NCI-H446 treated with DMSO at 0.1 percent for 48 hours (cell line): ENCODE data around the gene MYBPC2.
"Not testable (repeated sequence)": the region's sequence is repeated elsewhere in the genome, so short reads cannot be mapped to it uniquely, and the experiment has no call there.

ENCODE experiments used
- DNase-seq: peaks from one replicate; lab custom pipeline; 2025; lab: John Stamatoyannopoulos, UW

MYBPC2 gene

DNA sequence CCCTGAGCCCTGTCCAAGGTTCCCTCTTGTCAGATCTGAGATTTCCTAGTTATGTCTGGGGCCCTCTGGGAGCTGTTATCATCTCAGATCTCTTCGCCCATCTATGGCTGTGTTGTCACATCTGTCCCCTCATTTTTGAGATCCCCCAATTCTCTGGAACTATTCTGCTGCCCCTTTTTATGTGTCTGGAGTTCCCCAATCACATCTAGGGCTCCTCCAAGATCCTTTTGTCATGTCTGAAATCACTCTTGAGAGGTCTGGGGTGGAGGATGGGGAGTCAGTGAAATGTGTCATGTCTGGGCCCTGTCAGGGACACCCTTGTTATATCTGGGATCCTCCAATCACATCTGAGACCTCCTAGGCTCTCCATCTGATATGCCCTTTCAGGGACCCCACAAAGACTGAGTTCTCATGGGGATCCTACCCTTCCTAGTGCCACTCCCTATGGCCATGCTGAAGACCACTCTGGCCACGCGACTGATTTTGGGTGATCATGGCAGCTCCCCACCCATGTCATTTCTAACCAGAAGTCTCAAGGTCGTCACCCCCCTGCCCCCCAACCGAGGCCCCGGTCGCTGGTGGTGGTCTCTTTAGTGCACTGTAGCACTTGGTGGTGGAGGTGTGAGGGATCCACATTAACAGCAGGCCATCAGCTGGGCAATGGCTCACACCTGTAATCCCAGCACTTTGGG, 3.8 kb upstream of the MYBPC2 start:
- DNase-seq: no peak

DNA sequence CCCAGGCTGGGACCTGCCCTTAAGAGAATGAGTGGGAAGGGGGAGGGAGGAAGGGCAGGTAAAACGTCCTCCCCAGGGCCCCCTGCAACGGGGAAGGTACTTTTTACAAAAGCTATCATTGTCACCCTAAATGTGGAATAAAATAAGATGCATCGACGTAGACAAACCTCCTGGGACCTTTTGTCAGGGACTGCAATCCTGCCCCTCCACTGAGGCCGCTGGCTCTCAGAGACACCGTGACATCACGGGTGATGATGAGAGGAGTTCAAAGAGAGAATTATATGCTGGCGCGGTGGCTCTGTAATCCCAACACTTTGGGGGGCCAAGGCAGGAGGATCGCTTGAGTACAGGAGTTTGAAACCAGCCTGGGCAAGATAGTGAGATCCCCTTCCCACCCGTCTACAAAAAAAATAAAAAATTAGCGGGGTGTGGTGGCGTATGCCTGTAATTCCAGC, 1.8 kb upstream of the MYBPC2 start:
- no peak for DNase-seq

DNA sequence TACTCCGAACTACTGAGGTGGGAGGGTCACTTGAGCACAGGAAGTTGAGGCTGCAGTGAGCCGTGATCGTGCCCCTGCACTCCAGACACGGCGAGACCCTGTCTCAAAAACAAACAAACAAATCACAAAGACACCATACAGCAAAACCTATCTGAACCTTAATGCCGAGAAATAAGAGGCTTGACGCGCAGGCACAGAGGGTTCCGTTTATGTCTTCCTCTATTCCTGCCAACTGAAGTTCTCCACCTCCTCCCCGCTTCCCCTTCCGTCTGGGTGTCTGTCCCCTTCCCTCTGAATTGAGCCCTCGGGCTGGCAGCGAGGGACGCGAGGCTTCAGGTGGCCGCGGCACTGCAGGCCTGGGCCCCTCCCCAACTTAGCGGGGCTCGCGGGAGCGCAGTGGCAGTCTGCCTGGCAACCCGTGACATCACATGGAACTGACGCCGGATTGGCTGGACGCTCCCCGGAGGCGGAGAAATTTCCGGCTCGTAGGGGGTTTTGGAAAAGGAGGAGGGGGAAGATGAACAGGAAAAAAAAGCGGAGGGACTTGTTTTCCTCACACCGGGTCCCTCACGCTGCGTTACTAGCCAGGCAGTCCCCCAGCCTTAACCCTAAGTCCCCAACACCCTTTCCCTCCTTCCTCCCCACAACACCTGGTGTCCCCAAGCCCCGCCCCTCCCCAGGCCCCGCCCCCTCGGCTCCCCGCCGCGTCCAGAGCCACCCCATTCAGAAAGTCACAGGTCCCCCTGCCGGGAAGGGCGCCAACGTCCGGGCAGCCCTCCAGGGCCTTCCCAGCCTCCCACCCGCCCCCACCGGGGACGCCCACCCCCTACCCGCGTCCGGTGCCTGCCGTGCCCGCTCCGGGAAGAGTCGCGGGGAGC, 1.1 kb upstream of the MYBPC2 start:
- peak; percentile 19 for DNase-seq

DNA sequence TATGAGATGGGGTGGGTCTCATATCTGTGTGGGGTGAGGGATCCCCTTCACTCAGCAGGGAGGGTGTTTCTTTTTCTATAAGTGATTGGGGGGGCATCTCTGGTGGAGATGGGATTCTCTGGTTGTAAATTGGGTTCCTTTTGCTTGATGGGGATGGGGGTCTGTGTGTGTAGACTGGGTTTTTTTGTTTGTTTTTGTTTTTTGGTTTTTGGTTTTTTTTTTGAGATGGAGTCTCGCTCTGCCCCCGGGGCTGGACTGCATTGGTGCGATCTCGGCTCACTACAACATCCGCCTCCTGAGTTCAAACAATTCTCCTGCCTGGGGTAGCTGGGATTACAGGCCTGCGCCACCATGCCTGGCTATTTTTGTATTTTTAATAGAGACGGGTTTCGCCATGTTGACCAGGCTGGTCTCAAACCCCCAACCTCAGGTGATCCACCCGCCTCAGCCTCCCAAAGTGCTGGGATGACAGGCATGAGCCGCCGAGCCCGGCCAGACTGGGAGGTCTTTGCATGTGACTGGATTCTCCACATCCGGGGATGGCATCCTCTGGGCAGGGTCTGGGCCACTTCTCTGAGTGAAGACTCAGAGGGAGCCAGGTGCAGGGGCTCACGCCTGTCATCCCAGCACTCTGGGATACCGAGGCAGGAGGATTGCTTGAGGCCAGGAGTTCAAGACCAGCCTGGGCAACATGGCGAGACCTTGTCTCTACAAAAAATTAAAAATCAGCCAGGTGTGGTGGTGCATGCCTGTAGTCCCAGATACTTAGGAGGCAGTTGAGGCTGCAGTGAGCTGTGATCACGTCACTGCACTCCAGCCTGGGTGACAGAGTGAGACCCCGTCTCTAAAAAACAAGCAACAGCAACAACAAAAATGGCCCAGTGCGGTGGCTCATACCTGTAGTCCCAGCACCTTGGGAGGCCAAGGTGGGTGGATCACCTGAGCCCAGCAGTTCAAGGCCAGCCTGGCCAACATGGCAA, 799 bp downstream of the MYBPC2 start:
- no peak for DNase-seq

DNA sequence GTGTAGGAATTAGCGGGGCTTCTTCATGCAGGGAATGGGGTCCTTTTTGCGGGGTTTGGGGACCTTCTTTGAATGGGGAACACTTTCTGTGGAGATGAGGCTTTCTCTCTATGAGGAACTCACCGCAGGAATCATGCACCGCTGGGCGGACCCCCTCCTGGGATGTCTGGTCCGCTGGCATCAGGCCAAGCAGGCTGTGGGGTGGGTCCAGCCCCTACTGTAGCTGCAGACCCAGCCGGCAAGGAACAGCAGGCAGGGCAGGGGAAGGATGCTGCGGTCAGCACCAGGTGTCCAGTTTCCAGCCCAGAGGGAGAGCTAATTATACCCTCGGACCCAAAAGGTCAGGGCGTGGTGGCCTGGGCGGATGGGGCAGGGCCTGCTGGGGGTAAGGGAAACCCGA, 1.8 kb downstream of the MYBPC2 start:
- DNase-seq: no peak

DNA sequence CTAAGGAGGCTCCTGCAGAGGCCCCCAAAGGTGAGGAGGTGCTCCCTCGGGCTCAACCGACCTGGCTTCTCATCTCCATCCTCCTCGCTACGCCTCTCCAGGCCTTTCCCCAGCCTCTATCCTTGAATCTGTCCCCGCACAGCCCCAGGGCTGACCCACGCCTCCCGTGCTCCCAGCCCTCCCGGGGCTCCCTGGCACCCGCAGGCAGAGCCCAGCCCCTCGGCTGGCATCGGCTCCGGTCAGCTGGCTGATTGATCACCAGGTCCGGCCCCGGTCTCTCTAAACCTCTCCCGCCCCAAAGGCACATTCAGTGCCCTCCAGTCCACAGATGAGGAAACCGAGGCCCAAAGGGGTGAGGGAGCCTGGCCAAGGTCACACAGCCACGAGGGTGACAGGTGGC, 2.5 kb downstream of the MYBPC2 start:
- DNase-seq: no peak

DNA sequence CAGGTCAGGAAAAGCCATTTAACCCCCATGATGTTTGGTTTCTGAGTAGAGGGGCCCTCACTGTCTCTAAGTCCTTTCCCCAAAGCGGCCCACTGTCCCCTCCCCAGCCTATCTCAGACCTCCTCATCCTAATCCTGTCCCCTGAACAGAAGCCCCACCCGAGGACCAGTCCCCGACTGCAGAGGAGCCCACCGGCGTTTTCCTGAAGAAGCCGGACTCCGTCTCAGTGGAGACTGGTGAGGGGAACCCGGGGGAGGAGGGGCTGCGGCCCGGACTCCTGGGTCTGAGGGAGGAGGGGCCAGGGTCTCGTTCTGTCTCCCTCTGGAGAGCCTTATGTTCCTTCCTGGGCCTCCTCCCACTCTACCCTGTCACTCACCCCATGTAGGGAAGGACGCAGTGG, 2.9 kb downstream of the MYBPC2 start:
- no peak for DNase-seq

DNA sequence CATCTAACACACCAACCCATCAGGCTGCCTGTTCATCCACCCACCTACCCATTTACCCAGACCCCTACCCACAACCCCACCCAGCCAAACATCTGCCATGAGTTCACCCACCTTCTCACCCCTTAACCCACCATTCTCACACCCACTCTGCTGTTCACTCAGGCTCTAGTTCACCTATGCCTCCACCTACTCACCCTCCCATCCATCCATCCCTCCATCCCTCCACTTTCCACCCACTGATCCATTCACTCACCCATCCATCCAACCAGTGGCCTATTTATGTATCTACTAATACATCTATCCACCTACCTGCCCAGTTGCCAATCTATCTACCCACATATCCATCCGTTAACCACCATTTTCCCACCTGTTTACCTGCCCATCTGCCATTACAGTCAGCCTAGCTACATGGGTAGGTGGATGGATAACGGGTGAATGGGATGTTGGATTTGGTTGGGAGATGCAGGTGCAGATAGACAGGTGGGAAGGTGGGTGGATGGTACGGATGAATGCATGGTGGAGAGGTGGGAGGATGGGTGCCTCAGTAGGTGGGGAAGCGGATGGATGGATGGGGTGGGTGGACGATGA, 5.3 kb downstream of the MYBPC2 start:
- no peak for DNase-seq

DNA sequence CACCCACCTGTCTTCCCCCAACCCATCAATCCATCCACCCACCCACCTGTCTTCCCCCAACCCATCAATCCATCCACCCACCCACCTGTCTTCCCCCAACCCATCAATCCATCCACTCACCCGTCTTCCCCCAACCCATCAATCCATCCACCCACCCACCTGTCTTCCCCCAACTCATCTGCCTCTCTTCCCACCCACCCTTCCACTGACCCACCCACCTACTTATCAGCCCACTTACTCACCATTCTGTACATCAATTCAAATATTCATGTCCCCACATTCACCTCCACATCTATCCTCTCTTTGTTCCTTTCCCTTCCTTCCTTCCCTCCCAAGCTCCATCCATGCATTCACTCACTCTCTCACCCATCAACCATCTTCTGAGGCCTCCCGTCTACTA, 6.4 kb downstream of the MYBPC2 start:
- DNase-seq: not testable (repeated sequence)

DNA sequence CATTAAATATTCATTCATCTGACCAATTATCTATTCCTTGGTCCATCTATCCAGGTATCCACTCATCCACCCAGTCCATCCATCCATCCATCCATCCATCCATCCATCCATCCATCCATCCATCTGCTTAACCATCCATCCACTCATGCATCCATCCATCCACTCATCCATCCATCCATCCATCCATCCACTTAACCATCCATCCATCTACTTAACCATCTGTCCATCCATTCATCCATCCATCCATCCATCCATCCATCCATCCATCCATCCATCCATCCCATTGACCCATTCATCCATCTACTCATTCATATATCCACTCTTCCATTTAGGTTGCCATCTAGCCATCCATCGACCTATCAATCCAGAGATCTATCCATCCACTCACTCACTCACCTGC, 11.4 kb downstream of the MYBPC2 start:
- no peak for DNase-seq

DNA sequence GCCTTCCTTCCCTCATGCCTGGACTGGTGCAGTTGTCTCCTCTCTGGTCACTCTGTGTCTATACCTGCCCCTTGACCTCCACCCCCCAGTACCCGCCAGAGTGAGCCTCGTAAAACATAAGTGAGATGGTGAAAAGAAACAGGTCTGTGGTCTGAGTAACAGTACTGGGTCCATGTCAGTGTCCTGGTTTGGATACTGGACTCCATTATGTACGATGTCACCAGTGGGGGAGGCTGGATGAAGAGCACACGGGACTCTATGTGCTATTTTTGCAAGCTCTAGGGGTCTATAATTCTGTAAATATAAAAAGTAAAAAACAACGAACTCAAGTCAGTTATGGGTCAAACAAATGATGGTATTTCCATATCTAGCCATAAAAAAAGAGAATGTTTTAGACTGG, 14.4 kb downstream of the MYBPC2 start:
- DNase-seq: no peak

DNA sequence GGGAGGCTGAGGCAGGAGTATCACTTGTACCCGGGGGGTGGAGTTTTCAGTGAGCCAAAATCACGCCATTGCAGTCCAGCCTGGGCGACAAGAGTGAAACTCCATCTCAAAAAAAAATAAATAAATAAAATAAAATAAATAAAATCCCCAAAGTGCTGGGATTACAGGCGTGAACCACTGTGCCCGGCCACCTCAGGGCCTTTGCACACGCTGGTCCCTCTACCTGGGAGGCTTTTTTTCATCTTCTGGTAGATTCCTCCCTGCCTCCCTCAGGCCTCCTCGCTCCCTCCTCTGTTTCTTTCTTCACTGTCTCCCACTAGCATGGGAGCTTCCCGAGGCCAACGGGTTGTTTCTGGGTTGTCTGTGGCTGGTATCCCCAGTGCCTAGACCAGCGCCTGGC, 15.1 kb downstream of the MYBPC2 start:
- DNase-seq: no peak

DNA sequence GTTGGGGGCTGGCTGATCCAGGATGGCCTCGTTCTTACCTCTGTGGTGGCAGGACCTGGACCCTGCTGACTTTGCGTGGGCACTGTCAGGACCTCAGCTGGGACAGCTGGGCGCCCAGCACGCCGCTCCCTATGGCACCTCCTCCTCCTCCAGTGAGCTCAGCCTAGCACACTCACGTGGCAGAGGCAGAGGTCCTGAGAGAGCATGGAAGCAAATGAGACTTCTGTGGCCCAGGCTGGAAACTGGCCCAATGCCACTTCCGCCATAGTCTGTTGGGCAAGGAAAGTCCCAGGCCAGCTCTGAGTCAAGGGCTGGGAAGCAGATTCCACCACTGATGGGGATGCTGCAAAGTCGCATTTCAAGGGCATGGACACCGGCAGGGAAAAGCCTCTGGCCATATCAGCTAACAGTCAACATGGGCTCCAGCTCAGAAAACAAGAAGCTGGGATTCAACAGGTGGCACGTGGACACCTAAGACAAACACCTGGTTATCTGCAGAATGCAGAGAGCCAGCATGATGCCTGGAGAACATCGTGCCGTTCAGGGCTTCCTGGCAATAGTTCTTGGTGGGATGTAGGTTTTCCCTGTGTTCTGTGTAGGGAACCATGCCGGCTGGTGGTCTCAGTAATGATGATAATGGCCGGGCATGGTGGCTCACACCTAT, 16.7 kb downstream of the MYBPC2 start:
- DNase-seq: no peak

DNA sequence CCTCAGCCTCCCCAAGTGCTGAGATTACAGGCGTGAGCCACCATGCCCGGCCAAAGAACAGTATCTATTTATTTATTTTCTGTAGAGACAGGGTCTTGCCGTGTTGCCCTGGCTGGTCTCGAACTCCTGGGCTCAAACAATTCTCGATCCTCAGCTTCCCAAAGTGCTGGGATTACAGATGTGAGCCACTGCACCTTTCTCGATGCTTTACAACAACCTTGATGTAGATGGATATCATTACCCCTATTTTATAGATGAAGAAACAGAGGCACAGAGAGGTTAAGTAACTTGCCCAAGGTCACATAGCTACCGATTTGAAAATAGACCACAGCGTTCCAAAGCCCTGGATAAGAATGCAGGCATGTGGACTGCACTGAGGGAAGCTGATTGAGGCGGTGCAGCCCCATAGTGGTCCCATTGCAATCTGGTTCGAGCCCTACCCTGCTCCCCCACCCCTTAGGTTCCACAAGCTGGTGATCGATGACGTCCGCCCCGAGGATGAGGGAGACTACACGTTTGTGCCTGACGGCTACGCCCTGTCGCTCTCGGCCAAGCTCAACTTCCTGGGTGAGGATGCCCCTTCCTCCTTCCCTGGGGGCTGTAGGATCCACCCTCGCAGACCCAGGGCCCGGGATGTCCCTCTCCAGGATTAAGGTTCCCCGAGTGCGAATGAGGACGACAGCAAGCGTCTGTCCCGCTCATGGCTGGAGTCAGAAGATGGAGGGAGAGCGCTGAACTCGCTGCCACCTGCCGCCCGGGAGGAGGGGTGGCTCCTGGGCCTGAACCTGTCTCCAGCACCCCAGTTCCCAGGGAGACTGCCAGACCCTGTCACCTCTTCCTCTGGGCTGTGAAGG, 17.9 kb downstream of the MYBPC2 start:
- DNase-seq: no peak

DNA sequence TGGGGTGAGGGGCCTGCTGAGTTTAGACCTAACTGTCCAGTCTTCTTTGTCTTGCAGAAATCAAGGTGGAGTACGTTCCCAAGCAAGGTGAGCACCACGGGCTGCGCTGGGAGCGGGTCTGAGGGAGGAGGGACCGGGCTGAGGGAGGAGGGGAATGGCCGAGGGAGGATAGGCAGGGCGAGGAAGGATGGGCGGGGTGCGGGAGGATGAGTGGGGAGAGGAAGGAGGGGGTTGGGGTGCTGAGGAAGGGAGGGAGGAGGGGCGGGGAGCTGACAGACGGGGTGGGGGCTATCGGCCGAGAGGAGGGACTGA, 18.5 kb downstream of the MYBPC2 start:
- DNase-seq: no peak

DNA sequence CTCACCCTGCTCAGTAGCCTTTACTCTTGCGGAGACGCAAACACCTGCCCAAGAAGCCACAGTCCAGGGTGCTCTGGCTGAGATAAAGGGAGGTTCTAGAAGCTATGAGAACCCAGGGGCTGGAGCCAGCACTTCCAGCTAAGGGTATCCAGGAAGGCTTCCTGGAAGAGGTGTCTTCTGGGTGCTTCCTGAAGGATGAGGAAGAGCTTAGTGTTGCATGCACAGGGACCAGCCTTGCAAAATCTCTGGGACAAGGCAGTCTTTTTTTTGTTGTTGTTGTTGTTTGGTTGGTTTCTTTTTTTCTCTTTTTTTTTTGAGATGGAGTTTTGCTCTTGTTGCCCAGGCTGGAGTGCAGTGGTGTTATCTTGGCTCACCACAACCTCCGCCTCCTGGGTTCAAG, 20.6 kb downstream of the MYBPC2 start:
- DNase-seq: no peak

DNA sequence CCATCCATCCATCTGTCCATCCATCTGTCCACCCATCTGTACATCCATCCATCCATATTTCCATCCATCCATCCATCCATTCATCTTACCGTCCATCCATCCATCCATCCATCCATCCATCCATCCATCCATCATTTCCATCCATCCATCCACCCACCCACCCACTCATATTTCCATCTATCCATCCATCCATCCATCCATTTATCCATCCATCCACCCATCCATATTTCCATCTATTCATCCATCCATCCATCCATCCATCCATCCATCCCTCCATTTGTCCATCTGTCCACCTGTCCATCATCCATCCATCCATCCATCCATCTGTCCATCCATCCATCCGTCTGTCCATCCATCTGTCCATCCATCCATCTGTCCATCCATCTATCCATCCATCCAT, 23.3 kb downstream of the MYBPC2 start:
- DNase-seq: no peak

DNA sequence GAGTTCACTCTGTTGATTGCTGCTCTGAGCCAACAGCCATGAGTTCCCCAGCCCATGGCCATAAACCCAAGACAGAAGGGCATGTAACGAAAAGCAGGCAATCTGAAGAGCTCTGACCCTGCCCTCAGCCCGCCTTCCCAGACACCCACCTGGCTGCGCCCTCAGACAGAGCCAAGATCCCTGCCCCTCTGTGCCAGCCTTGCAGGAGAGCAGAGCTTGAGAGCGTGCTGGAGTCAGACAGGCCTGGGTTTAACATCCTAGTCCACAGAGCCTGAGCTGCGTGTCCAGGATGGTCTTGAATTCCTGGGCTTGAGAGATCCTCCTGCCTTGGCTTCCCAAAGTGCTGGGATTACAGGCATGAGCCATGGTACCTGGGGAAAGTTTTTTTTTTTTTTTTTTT, 24.6 kb downstream of the MYBPC2 start:
- no peak for DNase-seq

DNA sequence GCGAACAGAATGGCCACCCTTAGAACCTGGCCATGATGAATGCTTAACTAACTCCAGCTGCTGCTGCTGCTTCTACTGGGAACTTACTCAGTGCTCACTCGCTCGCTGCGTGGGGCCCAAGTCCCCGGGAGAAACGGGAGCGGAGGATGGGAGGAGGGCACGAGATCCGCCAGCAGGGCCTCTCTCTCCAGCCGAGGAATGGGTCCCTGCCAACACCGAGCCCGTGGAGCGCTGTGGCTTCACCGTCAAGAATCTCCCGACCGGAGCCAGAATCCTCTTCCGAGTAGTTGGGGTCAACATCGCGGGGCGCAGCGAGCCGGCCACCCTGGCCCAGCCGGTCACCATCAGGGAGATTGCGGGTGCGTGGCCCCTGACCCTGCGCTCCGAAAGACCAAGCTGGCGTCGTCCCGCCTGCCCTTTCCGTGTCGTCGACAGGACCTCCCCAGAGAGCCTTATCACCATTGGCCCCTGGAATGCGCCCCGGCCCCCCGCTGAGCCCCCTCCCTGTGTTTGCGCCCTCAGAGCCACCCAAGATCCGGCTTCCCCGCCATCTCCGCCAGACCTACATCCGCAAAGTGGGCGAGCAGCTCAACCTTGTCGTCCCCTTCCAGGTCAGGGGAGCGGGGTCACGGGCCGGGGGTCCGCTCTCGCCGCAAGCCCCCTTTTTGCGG, 25.8 kb downstream of the MYBPC2 start:
- no peak for DNase-seq

DNA sequence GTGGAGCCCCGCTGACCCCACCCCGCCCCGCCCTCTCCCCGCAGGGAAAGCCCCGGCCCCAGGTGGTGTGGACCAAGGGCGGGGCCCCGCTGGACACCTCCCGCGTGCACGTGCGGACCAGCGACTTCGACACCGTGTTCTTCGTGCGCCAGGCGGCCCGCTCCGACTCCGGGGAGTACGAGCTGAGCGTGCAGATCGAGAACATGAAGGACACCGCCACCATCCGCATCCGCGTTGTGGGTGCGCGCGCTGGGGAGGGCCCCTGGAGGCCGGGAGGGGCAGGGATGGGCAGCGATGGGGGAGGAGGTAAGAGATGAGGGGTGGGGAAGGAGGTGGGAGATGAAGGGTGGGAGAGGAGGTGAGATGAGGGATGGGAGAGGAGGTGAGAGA, 26.4 kb downstream of the MYBPC2 start:
- DNase-seq: no peak
